CD4-positive, alpha-beta T cell treated with Interferon gamma for 1 hour (primary cell): Measurements from ENCODE around the gene CXXC1.
"Not testable (repeated sequence)": the region's sequence is repeated elsewhere in the genome, so short reads cannot be mapped to it uniquely, and the experiment has no call there.

Experiments
- DNase-seq: peaks from one replicate; pipeline ENCODE4 v3.0.0-alpha.2; 2020

The CXXC1 gene

GRCh38 chr18:50287441-50288347, at the start of gene CXXC1:
Gene CXXC1 (minus strand): TSS chr18:50287692. CDS start chr18:50287589, 103 bp downstream.
- peak; percentile 99 for DNase-seq

GRCh38 chr18:50334546-50335152, 47.2 kb upstream of the CXXC1 start:
- DNase-seq = no peak

- DNase-seq = no peak
Measured at GRCh38 chr18:50331691-50332090, 44.2 kb upstream of the CXXC1 start.

- DNase-seq = no peak
Measured at GRCh38 chr18:50330176-50330575, 42.7 kb upstream of the CXXC1 start.

DNA sequence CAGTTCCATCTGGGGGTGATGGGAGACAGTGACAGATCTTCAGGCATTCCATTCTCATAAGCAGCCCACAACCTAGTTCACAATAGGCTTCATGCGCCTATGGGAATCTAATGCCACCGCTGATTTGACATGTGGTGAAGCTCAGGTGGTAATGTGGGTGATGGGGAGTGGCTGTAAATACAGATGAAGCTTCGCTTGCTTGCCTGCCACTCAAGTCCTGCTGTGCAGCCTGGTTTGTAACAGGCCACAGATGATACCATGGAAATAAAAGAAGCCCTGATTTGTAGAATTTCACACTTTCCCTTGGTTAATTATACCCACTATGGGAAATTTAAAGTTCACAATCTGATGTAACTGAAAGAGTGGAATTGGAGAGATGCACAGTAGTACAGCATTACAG, 40.5 kb upstream of the CXXC1 start:
- no peak for DNase-seq

GRCh38 chr18:50320719-50321118, 33.2 kb upstream of the CXXC1 start:
- no peak for DNase-seq

DNA sequence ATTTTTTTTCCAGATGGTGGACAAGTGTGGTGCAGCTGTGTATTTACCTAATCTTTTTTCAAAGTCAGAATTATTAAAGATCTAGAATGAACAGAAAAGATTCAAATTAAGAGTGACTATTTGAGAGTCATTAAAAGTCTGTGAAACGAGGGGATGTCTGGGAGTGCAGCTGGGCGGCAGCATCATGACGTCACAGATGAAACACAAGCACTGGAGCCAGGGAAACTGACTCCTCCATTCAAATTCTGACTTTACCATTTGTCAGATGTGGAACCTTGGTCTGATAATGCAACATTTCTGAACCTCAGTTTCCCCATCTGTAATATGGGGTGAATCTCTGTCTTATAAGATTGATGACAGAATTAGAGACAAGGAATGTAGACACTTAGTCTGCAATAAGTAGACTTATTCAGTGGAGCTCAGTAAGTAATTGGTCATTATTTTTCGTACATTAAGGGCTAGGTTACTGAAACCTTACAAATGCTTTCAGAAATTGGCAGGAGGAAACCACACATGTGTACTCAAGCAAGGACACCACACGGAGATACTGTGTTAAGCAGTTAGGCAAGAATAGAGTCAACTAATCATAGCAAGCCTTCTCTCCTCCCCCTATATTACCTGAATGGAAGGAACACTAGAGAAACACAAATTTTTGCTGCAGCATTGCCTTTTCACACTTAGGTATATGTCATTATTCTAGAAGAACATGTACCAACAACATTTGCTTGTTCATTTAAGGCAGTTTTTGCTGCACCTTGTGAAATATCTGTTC, 27.8 kb upstream of the CXXC1 start:
- no peak for DNase-seq

DNA sequence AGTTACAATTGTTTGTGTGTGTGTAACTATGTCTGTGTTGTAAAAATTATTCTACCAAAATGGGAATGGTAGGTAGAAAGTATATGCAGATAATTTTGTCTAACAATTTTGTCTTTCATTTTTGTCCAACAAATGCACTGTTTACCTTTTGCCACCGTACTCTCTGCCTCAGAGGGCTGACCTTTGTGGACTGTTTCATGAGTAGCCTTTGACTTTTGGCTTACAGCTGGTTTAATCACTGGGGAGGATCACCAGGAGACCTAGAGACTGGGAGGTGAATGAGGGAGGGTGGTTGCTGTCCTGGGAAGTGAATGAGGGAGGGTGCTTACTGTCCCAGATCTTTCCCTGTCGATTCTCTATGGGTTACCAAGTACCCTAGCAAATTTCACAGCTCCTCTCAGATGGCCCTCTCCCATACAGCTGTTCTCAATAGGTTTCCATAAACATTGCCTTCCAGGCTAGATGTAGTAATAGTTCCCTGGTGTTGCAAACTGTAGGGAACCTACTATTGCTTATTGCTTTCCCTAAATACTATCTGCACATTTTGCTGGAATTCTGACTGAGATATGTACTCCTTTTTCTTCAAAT, 26.5 kb upstream of the CXXC1 start:
- DNase-seq = no peak

DNA sequence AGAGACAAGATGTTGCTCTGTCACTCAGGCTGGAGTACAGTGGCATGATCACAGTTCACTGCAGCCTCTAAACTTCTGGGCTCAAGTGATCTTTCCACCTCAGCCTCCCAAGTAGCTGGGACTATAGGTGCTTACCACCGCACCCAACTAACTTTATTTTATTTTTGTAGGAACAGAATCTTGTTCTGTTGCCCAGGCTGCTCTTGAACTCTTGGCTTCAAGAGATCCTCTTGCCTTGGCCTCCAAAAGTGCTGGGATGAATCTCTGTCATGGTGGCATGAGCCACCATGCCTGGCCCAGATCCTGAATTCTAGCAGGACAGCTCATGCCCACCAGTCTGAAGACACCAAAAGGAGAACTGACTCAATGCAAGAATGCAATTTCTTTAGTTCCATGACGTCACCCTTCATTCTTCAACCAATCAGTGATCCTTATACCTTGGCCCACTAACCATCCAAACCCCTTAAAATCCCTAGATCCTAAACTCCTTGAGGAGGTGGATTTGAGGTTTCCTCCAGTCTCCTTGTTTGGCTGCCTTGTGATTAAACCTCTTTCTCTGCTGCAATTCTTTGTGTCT, 25.6 kb upstream of the CXXC1 start:
- DNase-seq = no peak

GRCh38 chr18:50312296-50313030, 25.0 kb upstream of the CXXC1 start:
- DNase-seq = no peak

DNA sequence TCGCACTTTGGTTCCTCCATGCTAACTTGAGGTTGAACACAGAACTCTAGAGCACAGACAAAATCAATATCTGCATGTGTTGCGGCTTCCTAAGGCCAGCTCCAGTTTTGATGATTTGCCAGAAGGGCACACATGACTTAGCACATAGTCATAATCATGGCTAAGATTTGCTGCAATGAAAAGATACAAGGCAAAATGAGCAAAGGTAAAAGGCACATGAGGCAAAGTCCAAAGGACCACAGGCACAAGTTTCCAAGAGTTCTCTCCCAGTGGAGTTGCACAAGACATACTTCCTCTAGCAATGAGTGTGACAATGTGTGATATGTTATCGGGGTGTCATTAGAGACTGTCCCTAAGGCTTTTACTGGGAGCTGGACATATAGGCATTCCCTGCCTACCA, 24.2 kb upstream of the CXXC1 start:
- no peak for DNase-seq

DNA sequence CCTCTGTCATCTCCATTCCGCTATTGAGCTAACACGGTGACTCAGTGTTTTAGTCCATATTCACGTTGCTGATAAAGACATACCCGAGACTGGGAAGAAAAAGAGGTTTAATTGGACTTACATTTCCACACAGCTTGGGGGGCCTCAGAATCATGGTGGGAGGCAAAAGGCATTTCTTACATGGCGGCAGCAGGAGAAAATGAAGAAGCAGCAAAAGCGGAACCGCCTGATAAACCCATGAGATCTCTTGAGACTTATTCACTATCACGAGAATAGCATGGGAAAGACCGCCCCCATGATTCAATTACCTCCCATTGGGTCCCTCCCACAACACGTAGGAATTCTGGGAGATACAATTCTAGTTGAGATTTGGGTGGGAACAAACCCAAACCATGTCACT, 22.6 kb upstream of the CXXC1 start:
- no peak for DNase-seq

DNA sequence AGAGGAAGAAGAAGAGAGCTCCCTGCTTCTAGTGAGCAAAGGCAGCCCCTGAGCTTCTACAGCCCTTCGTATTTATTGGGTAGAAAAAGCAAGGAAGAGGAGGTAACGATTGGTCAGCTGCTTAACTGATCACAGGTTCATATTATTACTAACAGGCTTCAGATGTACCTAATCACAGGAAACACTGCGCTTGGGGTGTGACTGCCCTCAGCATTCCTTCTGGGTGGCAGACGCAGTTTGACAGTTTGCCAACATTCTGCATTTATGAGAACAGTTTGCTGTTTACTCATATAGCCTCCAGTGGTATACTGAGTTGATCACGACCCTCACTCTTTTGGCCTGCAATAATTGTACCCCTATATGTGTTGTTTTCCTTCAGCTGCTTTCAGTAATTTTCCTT, 21.4 kb upstream of the CXXC1 start:
- not testable (repeated sequence) for DNase-seq

DNA sequence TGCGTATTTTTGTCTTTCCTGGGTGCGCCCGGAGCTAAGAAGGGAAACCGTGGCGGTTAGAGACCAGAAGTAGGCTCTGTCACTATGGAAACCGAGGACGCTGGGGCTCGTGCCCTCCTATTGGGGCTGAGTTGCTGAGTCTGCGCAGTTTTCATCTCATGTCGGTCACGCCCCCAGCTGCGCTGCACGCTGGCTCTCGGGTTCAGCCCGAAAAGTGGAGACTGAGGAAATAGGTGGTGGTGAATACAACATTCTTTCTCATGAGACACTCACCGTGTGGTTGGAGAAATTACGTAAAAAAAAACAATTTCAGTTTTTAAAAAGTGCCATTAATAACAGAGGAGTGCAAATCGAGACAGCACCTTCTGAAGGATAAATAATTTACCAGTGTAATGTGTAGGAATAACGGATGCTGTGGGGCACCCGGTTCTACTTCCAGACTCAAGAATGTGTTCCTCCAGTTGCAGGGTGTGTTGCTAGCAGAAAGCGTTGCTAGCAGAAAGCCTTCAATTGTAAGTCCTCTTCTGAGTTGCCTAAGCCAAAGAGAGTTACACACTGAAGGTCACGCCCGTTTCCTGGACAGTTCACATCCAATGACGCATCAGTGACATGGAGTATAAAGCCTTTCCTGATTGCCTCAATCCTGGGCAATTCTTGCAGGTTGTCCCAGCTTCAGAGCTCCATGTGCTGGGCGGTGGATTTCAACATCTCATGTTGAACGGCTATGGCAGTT, 20.4 kb upstream of the CXXC1 start:
- peak; percentile 91 for DNase-seq

DNA sequence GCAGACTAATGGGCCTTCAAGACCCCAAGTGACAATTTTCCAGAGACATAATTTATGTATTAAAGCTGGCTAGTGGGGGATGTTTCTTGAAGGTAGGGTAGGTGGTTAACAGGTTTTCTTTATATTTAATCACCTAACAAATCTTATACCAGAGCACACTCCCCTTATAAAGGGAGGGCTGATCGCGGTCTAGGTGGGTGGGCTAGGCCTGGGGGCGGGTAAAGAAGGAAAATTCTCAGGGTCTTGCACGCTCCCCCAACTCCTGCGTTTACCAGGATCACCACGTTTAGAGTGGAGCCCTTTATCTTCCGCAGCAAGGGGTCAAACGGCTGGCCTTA, 19.9 kb upstream of the CXXC1 start:
- no peak for DNase-seq

GRCh38 chr18:50306944-50307343, 19.5 kb upstream of the CXXC1 start:
- no peak for DNase-seq

- no peak for DNase-seq
Measured at GRCh38 chr18:50301074-50301473, 13.6 kb upstream of the CXXC1 start.

- no peak for DNase-seq
Measured at GRCh38 chr18:50299626-50300388, 12.3 kb upstream of the CXXC1 start.

GRCh38 chr18:50298443-50299284, 11.2 kb upstream of the CXXC1 start:
- DNase-seq = no peak
